ENCODE data around the gene MT1B.
"Not testable (repeated sequence)": the region's sequence is repeated elsewhere in the genome, so short reads cannot be mapped to it uniquely, and the experiment has no call there.

The MT1B gene

DNA sequence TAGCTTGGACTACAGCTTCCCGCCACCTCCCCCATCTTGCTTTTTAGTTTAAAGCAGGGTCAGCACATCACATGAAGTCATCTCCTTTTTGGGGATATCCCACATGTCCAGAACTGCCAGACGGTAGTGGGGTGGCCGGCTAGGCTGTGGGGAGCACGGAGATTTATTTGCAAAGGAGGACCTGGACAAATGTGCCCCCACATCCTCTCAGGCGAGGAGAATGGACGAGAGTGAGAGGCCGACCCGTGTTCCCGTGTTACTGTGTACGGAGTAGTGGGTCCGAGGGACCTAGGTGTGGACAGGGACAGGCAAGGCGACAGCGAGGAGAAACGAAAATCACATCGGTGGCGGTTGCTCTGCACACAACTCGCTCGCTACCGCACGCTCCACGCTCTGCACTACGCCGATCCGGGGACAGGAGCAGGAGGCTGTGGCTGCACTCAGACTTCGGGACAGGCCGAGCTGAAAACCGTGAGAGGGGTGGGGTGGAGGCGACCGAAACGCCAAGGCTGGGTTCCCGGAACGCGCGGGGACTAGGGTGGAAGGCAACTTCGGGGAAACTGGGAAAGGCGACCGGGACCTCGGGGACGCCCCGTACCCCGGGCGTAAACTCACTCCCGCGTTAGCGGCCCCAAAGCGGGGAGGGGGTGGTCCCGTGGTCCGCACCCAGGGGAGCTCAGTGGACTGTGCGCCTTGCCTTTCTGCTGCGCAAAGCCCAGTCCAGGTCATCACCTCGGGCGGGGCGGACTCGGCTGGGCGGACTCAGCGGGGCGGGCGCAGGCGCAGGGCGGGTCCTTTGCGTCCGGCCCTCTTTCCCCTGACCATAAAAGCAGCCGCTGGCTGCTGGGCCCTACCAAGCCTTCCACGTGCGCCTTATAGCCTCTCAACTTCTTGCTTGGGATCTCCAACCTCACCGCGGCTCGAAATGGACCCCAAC, 13.6 kb upstream of the MT1B start, which contains the start of gene MT1A:
MT1A (plus strand) TSS at position 853 of the 937 bp plus-strand sequence; CDS start at position 926, 73 bp downstream.
- peak; percentile 74 for DNase-seq (ENCODE audit: low spot score)

DNA sequence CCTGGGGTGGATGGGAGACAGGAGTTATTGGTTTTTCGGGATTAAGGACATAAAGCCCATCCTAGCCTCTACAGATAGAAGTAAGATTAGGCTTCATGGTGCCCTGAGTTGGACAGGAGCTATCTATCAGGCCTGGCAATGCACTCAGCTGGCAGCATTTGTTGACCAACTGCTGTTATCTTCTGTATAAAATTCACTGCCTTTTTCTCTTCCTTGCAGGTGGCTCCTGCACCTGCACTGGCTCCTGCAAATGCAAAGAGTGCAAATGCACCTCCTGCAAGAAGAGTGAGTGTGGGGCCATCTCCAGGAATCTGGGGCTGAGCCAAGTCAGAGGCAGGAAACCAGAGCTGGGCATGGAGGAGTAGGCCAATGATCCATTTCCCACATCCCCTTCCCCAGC, 12.6 kb upstream of the MT1B start:
- DNase-seq (ENCODE audit: low spot score): no peak

DNA sequence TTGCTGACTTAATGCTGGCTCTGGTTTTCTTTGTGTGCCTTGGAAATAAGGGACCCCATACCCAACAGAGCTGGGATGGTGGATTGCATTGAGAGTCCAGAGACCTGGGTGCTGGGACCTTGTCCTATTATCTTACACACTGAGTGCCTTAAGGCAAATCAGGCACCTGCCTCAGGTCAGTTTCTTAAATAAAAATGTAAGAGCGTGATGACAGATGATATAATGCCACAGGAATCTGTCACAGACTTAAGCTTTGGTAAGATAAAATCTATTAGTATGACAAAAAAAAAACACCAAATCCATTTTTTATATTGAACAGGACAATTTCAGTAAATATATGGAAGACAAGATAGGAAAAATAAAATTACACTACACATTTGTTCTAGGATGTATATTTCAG, 11.6 kb upstream of the MT1B start:
- DNase-seq (ENCODE audit: low spot score): no peak

DNA sequence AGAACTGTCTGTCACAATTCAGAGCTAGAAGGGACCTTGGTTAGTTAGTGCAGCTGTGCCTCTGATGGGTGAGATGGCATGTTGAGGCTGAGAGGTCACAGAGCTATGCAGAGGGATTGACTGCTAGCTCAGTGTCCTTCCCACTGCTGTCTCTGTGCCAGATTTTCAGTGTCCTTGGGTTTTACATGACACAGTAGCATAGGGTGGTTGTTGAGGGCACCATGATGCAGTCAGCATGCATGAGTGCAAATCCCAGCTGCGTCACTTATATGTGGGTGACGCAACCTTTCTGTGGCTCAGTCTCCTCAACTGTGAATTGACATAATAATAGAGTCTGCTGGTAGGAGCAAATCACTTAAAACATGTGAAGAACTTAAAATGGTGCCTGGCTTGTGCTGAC, 10.5 kb upstream of the MT1B start:
- DNase-seq (ENCODE audit: low spot score): no peak

DNA sequence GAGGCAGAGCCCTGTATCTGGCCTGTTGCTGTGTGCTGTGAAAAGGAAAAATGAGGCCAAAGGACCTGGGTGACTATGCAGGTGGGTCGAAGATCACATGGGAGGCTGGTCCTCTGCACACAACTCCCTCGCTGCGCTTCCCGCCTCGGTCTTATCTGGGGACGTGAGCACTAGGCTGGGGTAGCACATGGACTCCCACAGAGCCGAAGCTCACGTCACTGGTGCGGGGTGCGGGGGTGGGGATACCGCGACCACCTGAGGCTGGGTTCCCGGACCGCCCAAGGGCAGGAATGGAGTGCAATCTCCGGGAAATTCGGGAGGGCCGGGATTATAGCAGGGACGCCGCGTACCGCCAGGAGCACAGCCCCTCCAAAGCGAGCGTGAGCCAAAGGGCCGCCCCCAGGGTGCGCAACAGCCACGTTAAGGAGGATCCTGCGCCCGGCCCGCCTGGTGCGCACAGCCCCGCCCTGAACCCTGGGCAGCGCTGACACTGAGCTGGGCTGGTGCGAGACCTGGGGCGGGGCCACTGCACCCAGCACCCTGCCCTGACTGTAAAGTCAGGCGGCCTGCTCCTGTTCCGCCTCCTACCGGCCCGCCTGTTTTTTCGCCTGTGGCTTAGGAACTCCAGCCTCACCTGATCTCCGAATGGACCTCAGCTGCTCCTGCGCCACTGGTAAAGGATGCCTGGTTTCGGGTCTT, 8.5 kb upstream of the MT1B start:
- peak; percentile 63 for DNase-seq (ENCODE audit: low spot score)

DNA sequence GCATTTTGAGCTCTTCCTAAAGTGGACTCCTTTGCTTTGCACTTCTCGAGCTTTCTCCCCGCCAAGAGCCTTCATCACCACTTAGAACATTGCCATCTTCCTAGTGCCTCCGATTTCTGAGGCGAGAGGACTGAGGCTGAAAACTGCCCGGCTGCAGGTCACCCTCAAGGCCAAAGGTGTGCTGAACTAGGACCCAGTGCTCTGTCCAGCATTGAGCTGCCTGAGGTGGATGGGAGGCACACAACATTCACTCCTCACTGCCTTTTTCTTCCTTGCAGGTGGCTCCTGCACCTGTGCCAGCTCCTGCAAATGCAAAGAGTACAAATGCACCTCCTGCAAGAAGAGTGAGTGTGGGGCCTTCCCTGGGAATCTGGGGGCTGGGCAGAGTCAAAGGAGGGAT, 7.9 kb upstream of the MT1B start:
- no peak for DNase-seq (ENCODE audit: low spot score)

DNA sequence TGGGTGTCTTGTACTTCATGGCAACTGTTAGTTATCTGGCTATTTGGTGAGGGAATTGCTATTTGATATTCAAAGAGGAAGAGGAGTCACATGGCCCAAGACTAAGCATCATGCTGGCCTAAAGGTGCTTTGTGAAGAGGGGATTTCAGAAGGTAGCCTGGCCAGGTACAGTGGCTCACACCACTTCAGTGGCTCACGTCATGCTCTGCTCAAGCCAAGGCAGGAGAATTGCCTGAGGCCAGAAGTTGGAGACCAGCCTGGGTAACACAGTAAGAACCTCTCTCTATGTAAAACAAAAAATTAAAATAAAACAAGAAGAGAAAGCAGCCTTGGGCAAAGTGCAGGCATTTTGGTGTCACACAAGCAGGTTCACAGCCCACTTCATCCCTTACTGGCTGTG, 6.4 kb upstream of the MT1B start:
- DNase-seq (ENCODE audit: low spot score): no peak

DNA sequence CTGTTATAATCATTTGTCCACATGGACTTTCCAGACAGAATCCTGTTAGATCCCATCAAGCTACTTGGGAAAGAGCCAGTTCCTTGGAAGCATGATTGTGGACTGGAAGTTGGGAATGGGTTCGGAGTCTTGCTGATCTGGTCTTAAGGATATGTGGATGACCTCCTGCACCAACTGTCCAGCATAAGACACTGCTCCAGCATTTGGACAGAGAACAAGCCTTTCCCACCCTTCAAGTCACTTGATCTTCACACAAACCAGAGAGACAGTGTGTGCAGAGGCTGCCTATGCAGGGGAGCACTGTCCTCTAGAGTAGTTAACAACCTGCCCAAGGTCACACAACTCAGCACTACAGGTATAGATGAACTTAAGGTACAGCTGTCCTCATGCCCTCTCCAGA, 5.8 kb upstream of the MT1B start:
- DNase-seq (ENCODE audit: low spot score): no peak

DNA sequence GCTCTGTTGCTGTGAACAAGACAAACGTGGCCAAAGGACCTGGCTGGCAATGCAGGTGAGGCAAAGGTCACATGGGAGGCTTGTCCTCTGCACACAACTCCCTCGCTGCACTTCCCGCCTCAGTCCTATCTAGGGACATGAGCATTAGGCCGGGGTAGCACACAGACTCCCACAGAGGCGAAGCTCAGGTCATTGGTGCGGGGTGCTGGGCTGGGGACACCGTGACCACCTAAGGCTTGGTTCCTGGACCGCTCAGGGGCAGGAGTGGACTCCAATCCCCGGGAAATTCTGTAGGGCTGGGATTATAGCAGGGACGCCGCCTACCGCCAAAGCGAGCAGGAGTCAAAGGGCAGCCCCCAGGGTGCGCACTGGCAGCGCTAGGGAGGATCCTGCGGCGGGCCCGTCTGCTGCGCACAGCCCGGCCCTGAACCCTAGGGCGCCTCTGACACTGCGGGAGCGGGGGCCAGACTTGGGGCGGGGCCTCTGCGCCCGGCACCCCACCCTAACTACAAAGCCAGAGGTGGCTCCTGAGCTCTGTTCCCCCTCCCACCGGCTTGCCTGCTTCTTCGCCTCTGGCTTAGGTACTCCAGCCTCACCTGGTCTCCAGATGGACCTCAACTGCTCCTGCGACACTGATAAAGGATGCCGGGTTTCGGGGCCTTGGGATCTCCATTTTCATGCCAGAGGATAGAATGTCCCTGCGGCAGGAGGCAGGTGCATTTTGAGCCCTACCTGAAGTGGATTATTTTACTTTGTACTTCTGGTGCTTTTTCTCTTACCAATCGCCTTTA, 3.9 kb upstream of the MT1B start:
- no peak for DNase-seq (ENCODE audit: low spot score)

DNA sequence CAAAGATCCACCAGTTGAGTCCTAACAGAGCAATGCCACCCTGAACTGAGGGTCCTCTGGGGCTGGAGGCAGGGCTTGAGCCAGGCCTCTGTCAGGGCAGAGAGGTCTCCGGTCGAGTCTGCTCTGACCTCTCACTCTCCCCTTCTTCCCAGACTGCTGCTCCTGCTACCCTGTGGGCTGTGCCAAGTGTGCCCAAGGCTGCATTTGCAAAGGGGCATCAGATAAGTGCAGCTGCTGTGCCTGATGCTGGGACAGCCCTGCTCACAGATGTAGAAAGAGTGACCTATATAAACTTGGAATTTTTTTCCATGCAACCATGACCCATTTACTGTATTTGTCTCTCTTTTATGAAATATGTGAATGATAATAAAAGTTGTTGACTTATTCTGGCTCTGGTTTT, 2.4 kb upstream of the MT1B start:
- DNase-seq (ENCODE audit: low spot score): no peak

DNA sequence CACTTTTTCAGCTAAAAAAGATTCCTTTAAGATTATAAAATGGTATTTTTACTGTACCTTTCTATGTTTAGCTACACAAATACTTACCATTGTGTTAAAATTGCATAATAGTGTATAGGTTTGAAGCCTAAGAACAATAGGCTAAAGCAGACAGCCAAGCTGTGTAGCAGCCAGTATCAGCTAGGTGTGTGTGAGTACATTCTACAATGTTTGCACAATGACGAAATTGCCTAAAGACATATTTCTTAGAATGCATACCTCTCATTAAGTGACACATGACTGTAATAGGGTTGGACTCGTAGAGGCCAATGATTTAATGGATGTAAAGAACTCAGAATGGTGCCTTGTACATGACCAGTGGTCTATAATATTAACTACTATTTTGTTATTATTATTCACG, 1.9 kb upstream of the MT1B start:
- no peak for DNase-seq (ENCODE audit: low spot score)

DNA sequence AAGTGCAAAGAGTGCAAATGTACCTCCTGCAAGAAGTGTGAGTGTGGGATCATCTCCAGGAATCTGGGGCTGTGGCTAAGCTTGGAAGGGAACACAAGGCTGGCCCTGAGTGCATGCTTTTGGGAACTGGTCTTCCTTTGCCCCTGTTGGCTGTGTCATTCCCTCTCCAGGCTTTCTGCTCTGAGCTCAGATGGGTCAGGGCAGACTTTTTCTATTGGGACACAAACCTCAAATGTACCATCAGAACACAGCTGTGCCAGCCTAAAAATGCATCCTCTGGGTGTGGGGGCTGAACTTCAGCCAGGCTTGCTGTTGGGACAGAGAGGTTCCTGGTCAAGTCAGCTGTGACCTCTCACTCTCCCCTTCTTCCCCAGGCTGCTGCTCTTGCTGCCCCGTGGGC, 914 bp downstream of the MT1B start:
- no peak for DNase-seq (ENCODE audit: low spot score)

DNA sequence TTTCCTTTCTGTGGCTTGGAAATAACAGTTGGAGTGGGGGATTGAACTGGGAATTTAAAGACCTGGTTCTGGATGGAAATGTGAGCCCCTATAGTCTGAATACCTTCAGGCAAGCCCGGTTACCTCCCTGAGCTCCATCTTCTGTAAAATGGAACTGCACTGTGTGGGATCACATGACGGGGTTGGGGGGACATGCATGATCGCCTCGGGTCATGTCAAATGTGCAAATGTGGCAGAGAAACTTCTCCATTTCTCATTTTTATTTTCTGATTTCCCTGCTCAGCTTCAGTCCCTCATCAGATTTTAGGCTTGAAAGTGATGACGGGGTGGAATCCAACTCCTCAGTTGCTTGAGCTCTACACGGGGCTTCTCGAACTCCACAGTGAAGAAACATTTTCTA, 1.5 kb downstream of the MT1B start:
- no peak for DNase-seq (ENCODE audit: low spot score)

DNA sequence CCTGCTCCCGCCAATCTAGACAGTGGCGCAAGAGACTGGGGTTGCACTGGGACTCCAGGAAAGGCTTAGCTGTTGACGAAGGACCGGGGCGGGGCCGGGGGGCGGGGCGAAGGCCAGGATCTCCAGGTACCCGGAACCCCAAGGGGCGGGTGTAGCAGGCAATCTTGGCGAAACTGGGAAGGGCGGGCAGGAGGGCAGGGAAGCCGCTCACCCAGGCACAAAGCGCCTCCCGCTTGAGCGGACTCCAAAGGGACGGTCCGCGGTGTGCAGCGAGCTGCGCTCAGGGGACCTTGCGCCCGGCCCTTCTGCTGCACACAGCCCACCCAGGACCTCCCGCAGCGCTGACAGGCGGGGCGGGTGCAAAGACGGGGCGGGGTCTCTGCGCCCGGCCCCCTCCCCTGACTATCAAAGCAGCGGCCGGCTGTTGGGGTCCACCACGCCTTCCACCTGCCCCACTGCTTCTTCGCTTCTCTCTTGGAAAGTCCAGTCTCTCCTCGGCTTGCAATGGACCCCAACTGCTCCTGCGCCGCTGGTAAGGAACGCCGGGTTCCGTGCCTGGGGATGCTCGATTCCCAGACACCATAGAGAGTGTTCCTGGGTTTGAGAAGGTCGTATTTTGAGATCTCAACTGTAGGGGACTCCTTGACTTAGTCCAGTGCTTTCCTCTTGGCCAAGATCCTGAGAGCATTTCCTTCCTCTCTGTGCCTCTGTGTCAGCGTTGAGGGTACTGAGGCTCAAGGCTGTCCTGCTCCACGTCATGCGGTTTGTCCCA, 6.1 kb downstream of the MT1B start, which contains the start of gene MT1F:
MT1F (plus strand) TSS at position 405 of the 772 bp plus-strand sequence; CDS start at position 505, 100 bp downstream.
- DNase-seq (ENCODE audit: low spot score): peak; percentile 84

DNA sequence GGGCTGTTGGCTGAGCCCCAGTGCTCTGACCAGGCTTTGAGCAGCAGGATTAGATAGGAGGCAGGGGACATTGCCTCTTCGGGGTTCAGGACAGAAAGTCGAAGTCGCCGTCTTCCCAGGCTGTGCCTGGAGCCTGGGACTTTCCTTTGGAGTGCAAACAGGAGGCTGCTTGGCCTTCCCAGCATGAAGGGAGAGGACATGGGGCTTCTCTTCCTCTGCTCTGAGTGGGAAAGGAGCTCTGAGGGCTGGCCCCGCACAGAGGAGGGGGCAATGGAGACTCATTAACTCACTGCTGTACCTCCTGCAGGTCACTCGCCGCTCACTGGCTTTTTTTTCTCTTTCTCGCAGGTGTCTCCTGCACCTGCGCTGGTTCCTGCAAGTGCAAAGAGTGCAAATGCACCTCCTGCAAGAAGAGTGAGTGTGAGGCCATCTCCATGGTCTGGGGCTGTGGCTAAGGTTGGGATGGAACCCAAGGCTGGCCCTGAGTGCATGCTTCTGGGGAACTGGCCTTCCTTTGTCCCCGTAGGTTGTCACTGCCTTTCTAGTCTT, 6.7 kb downstream of the MT1B start:
- DNase-seq (ENCODE audit: low spot score): no peak

DNA sequence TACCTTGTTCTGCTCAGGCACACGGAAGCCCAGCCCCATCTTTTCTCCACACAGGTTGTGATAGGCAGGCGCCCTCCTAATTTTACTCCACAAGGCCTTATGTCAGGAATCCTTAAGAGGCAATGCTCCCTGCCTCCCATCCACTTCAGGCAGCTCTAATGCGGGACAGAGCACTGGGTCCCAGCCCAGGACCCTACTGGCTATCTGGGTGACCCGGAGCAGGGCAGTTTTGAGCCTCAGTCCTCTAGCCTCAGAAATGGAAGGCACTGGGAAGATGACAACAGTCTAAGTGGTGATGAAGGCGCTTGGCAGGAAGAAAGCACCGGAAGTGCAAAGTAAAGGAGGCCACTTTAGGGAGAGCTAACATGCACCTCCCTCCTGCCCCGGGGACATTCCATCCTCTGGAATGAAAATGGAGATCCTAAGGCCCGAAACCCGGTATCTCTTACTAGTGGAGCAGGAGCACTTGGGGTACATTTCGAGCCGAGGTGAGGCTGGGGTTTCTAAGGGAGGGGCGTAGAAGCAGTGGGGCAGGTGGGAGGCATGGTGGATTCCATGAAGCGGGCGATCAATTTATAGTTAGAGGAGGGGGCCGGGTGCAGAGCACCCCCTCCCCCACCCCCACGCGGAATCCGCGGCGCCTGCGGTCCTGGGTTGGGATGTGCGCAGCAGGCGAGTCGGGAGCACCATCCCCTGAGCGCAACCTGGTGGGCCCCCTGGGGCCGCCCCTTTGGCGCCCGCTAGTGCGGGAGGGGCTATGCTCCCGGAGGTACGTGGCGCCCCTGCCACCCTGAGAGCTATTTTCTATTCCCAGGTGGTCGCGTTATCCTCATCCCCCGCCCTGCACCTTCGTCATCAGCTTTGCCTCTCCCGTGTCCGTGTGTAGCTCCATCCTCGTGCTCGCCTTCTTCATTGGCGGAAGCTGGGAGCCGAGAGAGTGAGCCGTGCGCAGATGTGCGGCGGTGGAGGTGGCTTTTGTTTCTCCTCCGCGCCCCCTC, 11.0 kb downstream of the MT1B start:
- no peak for DNase-seq (ENCODE audit: low spot score)

DNA sequence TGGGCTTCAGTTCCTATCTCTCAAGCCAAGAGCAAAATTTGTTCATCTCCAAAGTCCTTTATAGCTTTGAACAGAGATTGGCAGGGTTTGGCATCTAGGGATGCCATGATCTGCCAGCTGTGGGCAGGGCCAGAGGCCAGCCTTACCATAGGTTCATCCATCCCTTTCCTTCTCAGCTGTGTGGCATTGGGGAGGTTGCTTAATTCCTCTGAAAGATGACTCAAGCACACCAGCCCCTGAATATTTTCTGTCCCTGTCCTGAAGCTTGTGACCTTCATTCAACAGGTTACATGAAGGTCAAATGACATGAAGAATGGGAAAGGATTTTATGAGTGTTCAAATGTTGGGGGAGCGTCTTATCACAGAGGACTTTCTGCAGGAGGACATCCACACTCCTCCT, 12.8 kb downstream of the MT1B start:
- no peak for DNase-seq (ENCODE audit: low spot score)

DNA sequence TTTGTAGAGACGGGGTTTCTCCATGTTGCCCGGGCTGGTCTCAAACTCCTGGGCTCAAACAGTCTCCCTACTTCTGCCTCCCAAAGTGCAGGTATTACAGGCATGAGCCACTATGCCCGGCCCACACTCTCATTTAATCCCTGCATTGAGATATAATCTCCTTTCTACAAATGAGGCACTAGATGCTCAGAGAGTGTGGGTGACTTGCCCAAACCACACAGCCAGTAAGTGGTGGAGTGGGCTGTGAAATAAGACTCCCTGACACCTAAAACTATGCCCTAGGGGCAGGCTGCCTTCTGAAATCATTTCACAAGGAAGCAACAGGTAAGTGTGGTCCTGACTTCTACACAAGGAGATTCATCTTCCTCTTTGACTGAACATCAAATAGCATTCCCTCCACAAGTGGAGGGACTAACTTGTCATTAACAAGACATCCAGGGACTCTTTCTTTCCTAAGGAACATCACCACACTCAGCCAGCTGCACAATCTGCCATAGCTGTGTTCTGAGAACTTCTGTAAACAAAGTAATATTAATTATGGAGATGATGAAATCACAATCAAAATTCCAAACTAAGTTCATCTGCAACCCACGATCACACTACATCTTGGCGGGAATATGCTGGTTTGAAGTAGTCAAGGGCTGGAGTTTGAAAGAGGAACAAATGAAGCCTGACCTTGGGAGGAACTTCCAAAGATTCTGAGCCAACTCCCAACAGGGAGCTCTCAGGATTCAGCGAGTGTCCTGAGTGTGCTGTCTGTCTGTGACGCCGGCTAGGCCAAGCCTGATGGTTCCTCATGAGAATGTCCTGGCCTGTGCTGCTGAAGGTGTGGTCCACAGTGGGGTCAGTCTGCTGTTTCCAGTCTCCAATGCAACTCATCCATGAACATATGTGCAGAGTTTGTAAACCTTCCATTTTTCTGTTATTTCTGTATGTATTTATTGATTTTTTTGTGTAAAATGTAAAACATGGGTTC, 13.9 kb downstream of the MT1B start:
- not testable (repeated sequence) for DNase-seq (ENCODE audit: low spot score)

All from HuH-7 (cell line).